Measurements from ENCODE around the gene PTPN18. TPM values are rescaled to one million over a fixed set of nuclear protein-coding genes. Genes with fewer than 3 reads are reported as not detected.
A peak's percentile ranks its signal among the peaks of the same experiment; 100 is the strongest.

Gene PTPN18
- total RNA-seq, 2 experiments from 2014 or later, result 27.6 to 27.8 TPM

GRCh38 chr2:130336877-130337734 is 18.8 kb upstream of the PTPN18 start:
- Histone ChIP-seq H3K4me3 (ENCODE audit: low read length) (no peak overlapping the region), H3K27ac (ENCODE audit: low read depth in 1 of 2, low read length in 2 of 2) (no peak overlapping the region), H3K4me1 (ENCODE audit: insufficient read depth, low read length) (peaks cover 23% of the 10 kb centered on the region), H3K9me3 (ENCODE audit: control insufficient read depth in 1 of 2, insufficient read depth in 1 of 2, low read length in 2 of 2) (no peaks in the 10 kb centered on the region), H3K27me3 (ENCODE audit: control insufficient read depth in 1 of 2, insufficient read depth in 2 of 2, low read length in 2 of 2) (no peaks in the 10 kb centered on the region), H3K36me3 (ENCODE audit: insufficient read depth, low read length) (peaks cover 23% of the 10 kb centered on the region)
- peak overlapping the region; percentile 86 for H3K4me3 Mint-ChIP-seq
- H3K27me3 Mint-ChIP-seq, result peaks cover 7% of the 10 kb centered on the region
- H3K4me1 Mint-ChIP-seq (ENCODE audit: low read depth), result peaks cover 38% of the 10 kb centered on the region
- peak overlapping the region; percentile 92 for H3K27ac Mint-ChIP-seq
- ChIA-PET POLR2A (interaction anchor here (0.5 to 1.0 kb wide), 2 partner anchors 144 to 156 kb away, joined by 5 read pairs; partner anchors contain the start of gene SMPD4), CTCF (no interaction called here)
- no peaks in the 10 kb centered on the region for H3K9me3 Mint-ChIP-seq
- TF ChIP-seq CTCF (IDR thresholded peaks at IDR 0.05), result no peak
- ATAC-seq (ENCODE audit: poor library complexity) (peak; percentile 31), DNase-seq (peak in 12 of 14 experiments; percentile 22 to 75 (median 43))
- peaks cover 51% of the 10 kb centered on the region for H3K36me3 Mint-ChIP-seq (ENCODE audit: low read depth)
- intact Hi-C loops (cut with DNase I, micrococcal nuclease), result no loop called here

GRCh38 chr2:130337735-130338325 is 18.0 kb upstream of the PTPN18 start:
- peak overlapping the region; percentile 43 for H3K4me3 Mint-ChIP-seq
- no peak overlapping the region for H3K27ac ChIP-seq (ENCODE audit: low read depth in 1 of 2, low read length in 2 of 2)
- H3K4me1 ChIP-seq (ENCODE audit: insufficient read depth, low read length), result peaks cover 16% of the 10 kb centered on the region
- H3K4me1 Mint-ChIP-seq (ENCODE audit: low read depth), result peaks cover 39% of the 10 kb centered on the region
- POLR2A ChIA-PET, result interaction anchor here (1.0 kb wide), 1 partner anchor 157 kb away, joined by 5 read pairs; the partner anchor contains the start of gene SMPD4
- no peak for ATAC-seq (ENCODE audit: poor library complexity)
- H3K9me3 ChIP-seq (ENCODE audit: control insufficient read depth in 1 of 2, insufficient read depth in 1 of 2, low read length in 2 of 2), result no peaks in the 10 kb centered on the region
- H3K36me3 Mint-ChIP-seq (ENCODE audit: low read depth), result peaks cover 58% of the 10 kb centered on the region
- DNase-seq, result no peak
- H3K36me3 ChIP-seq (ENCODE audit: insufficient read depth, low read length), result peaks cover 23% of the 10 kb centered on the region
- no peak for TF ChIP-seq CTCF (IDR thresholded peaks at IDR 0.05)
- peak overlapping the region; percentile 92 for H3K27ac Mint-ChIP-seq
- intact Hi-C loops (cut with DNase I, micrococcal nuclease), result no loop called here
- H3K27me3 ChIP-seq (ENCODE audit: control insufficient read depth in 1 of 2, insufficient read depth in 2 of 2, low read length in 2 of 2), result no peaks in the 10 kb centered on the region
- H3K27me3 Mint-ChIP-seq, result no peaks in the 10 kb centered on the region
- no peaks in the 10 kb centered on the region for H3K9me3 Mint-ChIP-seq
- H3K4me3 ChIP-seq (ENCODE audit: low read length), result no peak overlapping the region
- CTCF ChIA-PET, result no interaction called here

- H3K4me3 ChIP-seq (ENCODE audit: low read length), result no peak overlapping the region
- no peak overlapping the region for H3K27ac ChIP-seq (ENCODE audit: low read depth in 1 of 2, low read length in 2 of 2)
- H3K9me3 Mint-ChIP-seq, result no peaks in the 10 kb centered on the region
- ChIA-PET CTCF (no interaction called here), POLR2A (no interaction called here)
- intact Hi-C loops (cut with DNase I, micrococcal nuclease), result no loop called here
- peaks cover 43% of the 10 kb centered on the region for H3K4me1 Mint-ChIP-seq (ENCODE audit: low read depth)
- H3K27me3 Mint-ChIP-seq, result no peaks in the 10 kb centered on the region
- ATAC-seq (ENCODE audit: poor library complexity) (no peak), DNase-seq (no peak)
- no peaks in the 10 kb centered on the region for H3K9me3 ChIP-seq (ENCODE audit: control insufficient read depth in 1 of 2, insufficient read depth in 1 of 2, low read length in 2 of 2)
- no peaks in the 10 kb centered on the region for H3K27me3 ChIP-seq (ENCODE audit: control insufficient read depth in 1 of 2, insufficient read depth in 2 of 2, low read length in 2 of 2)
- H3K4me3 Mint-ChIP-seq, result peak overlapping the region; percentile 54
- TF ChIP-seq CTCF (IDR thresholded peaks at IDR 0.05), result no peak
- peak overlapping the region; percentile 92 for H3K27ac Mint-ChIP-seq
- peaks cover 25% of the 10 kb centered on the region for H3K4me1 ChIP-seq (ENCODE audit: insufficient read depth, low read length)
- H3K36me3 ChIP-seq (ENCODE audit: insufficient read depth, low read length), result peaks cover 23% of the 10 kb centered on the region
- peaks cover 59% of the 10 kb centered on the region for H3K36me3 Mint-ChIP-seq (ENCODE audit: low read depth)
Observed at GRCh38 chr2:130338793-130339345, 17.0 kb upstream of the PTPN18 start.
